HG03378 (cell line): Measurements from ENCODE around the gene SPDYE6.
A peak's percentile ranks its signal among the peaks of the same experiment; 100 is the strongest.
"Not testable (repeated sequence)": the region's sequence is repeated elsewhere in the genome, so short reads cannot be mapped to it uniquely, and the experiment has no call there.

Source experiments
- ATAC-seq: cut with Tn5 transposase; IDR thresholded peaks from one replicate; pipeline ENCODE4 v1.9.1; 2021; ENCODE audit warnings: mild to moderate bottlenecking, moderate library complexity; ENCODE audit not compliant: unreplicated experiment

The SPDYE6 gene

DNA sequence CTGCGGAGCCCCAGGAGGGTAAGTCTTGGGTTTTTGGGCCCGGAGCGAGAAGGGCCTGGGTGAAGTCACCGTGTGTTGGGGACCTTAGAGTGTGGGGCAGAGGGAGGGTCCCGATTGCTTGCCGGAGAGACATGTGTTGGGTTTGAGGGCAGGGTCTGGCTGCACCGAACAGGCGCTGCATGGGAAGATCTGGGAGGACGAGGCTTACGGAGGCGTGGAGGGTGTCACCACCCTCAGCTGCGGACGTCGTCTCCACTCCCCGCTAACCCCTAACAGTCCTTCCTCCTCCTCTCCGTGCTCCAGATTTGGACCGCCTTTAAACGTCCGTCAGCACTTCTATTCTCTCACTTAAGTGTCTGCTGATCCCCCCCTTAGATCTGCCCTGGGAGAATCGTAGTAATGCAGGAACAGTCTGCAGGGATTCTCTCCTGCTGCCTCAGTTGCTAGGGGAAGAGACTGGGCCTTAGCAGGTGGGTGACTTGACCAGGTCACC, 8.2 kb upstream of the SPDYE6 start:
- not testable (repeated sequence) for ATAC-seq

DNA sequence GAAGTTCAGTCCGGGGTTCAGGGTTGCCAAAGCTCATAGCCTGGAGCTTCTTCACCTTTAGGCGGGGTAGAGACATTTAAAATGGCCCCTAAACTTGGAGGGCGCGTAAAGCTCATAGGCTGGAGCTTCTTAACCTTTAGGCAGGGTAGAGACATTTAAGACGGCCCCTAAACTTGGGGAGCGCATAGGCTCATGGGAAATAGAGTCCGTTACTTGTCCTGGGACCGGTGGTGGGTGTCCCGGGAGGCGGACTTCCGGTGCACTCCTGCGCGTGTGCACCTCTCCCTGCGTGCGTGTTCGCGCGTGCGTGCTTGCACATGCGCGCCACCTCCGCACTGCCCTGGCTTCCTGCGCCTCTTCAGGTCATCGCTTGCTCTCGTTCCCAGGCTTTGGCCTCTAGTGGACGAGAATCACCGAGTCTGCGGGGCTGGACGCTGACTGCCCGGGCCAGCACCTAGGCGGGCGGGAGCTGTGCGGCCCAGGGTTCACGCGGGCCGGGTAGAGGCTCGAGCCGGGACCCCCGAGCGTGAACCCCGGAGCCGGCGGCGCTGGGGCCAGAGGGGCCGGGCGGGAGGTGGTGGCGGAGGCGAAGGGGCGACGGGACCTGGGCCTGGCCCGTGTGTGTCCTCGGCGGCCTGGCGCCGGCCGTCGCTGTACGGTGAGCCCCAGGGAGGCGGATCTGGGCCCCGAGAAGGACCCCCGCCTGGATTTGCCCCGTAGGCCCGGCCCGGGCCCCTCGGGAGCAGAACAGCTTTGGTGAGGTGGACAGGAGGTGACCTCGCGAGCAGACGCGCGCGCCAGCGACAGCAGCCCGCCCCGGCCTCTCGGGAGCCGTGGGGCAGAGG, 7.5 kb upstream of the SPDYE6 start:
- ATAC-seq, result peak; percentile 99

DNA sequence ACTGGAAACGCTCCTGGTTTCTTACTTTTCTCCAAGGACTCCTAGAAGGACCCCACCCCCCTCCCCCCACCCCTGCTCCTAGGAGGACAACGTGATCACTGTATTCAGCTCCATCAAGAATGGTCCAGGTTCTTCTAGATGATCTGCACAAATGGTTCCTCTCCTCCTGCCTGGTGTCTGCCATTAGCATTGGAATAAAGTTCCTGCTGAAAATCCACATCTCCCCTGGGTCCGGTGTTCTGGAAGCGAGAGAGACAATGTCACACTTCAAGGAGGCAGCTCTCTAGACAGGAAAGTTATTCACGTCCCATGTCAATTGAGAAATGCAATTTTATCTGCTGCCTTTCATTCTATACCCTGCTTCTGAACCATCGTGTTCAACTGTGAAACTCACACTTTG, 9.3 kb downstream of the SPDYE6 start:
- ATAC-seq, result not testable (repeated sequence)

DNA sequence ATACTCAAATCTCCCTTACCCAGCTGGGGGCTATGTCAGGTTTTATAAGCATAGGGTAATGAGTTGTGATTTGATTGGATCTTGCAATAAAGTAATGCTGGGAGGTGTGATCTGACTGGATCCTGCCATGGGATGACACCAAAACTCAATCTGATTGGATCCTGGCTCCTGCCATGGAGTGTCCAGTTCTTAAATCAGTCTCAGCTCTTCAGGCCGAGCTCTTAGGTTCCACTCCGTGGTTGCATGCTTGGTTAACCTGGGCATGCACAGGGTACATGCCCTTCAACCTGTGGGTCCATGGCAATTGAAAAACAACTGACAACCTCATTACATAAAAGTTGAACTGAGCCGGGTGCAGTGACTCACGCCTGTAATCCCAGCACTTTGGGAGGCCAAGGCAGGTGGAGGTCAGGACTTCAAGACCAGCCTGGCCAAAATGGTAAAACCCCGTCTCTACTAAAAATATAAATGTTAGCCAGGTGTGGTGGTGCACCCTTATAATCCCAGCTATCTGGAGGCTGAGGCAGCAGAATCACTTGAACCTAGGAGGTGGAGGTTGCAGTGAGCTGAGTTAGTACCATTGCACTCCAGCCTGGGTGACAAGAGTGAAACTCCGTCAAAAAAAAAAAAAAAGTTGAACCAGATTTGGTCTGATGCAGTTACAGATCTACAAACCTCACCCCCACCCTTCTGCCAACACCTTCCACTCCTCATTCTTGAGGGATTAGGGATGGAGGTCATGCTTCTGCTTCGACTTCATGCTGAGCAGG, 15.5 kb downstream of the SPDYE6 start:
- not testable (repeated sequence) for ATAC-seq

DNA sequence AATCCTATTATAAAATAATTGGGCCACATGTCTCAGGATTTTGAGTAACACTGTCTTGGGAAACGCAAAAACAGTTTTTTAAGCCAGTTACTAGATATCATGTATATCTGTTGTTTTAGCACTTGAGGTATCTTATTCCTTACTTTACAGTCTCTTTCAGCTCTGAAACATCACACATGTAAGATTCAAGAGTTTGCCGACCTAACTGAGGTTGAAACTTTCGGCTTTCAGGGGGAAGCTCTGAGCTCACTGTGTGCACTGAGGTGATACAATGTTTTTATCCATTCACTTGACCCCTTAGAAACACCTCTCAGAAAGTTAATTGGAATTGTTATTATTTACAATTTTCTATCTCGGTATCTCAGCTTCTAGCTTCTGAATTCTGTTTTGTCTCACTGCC, 18.8 kb downstream of the SPDYE6 start:
- not testable (repeated sequence) for ATAC-seq

DNA sequence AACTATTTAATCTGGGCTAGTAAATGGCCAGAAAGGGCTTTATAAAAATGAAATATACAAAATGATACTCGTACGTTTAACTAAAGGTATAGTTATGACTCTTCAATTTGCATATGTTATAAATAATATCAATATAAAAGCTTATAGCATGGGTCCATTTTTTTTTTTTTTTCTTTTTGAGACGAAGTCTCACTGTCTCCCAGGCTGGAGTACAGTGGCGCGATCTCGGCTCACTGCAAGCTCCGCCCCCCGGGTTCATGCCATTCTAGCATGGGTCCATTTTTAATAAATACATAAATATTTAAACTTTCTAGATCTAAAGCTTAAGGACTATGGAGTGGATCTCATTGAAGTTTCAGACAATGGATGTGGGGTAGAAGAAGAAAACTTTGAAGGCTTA, 19.2 kb downstream of the SPDYE6 start:
- ATAC-seq, result not testable (repeated sequence)

DNA sequence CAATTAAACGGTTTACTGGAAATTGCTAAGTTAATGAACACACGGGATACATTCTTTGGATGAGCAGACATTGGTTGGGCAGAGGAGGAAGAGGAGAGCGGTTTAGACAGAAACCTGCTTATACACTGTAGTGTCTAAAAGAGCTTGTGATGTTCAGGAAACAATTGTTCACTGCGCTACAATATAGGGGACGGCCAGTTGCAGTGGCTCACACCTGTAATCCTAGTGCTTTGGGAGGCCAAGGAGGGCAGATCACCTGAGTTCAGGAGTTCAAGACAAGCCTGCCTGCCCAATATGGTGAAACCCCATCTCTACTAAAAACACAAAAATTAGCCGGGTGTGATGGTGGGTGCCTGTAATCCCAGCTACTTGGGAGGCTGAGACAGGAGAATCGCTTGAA, 20.7 kb downstream of the SPDYE6 start:
- not testable (repeated sequence) for ATAC-seq

DNA sequence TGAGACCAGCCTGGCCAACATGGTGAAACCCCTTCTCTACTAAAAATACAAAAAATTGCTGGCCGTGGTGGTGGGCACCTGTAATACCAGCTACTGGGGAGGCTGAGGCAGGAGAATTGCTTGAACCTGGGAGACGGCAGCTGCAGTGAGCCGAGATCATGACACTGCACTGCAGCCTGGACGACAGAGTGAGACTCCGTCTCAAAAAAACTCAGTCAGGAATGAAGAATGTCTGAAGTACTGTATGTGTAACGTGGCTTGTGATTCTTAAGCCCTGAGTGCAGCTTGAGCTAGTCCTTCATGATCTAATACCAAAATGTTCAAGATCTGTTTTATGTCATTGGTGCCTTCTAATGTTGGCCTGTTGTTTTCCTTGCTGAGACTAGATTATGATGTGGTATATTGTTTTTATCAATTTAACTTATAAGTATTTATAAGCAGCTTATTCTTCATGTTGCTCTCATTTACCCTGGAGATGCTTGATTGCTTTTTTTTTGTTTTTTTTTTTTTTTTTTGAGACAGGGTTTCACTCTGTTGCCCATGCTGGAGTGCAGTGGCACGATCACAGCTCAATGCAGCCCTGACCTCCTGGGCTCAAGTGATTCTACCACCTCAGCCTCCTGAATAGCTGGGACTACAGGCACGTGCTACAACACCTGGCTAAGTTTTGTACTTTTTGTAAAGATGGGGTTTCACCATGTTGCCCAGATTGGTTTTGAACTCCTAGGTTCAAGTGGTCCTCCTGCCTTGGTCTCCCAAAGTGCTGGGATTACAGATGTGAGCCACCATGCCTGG, 25.4 kb downstream of the SPDYE6 start:
- ATAC-seq, result not testable (repeated sequence)

DNA sequence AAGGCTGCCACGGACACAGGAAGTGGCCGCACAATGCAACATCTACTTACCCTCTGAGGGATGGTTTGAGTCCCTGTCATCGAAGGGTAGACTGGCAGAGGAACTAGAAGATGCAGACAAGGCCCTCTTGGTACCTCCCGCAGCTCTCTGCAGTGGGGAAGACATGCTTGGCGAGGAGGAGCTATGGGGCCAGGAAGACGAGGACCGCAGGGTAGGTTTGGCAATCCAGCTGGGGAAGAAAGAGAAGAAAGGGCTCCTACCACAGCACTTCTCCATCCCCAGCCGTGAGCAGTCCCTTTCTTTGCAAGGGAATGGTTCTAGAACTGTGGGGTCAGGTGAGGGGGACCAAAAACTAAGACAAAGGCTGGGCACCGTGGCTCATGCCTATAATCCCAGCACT, 26.9 kb downstream of the SPDYE6 start:
- not testable (repeated sequence) for ATAC-seq

DNA sequence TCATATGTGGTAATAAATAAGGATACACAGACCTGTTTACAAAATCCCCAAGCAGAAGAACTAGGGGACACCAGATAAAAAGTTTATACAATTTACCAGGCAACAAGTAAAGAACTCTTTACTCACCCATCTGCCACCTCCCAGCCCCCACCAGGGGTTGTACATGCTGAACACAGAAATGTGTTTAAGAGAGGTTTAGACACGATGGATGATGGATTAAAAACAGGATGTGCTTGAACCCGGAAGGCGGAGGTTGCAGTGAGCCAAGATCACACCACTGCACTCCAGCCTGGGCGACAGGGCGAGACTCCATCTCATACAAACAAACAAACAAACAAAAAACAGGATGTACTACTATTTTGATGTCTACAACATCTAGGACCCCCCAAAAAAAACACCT, 27.4 kb downstream of the SPDYE6 start:
- ATAC-seq, result not testable (repeated sequence)

DNA sequence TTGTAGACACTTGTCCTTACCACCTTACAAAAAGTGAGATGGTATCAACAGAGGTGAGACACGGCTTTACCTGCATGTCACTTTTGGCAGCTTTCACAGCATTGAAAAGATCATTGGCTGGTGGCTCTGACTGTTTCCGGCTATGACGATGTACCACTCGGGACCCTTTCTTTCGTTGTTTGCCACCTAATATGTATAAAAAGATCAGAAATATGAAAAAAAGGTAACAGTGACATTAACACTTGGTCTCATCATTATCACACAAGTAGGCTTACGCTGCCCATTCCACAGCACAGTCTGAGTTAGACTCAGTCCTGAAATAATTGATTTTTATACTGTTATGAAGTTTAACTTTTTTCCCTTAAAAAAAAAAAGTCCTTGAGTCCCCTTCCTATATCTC, 29.1 kb downstream of the SPDYE6 start:
- not testable (repeated sequence) for ATAC-seq

DNA sequence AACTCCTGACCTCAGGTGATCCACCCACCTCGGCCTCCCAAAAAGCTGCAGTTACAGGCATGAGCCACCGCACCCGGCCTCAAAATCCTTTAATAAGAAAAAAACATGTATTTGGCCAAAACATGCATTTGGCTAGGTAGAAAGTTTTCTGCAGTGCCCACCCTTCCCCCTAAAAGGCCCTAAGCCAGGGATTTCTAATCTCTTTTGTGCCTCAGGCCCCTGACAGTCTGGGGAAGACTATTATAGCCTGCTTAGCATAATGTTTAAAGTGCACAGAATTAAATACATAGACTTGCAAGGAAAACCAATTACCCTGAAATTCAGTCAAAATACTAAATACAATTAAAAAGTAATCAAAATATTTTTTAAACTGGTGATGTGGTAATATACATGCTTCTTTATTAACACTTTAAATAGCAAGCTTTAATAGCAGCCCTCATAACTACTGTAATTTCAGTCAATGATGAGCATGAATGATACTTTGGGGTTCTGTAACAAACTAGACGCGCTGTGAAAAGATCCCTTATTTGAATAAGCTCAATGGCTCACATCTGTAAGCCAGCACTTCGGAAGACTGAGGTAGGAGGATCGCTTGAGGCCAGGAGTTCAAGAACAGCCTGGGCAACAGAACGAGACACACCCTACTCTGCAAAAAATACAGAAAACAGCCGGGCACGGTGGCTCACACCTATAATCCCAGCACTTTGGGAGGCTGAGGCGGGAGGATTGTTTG, 29.9 kb downstream of the SPDYE6 start:
- no peak for ATAC-seq

DNA sequence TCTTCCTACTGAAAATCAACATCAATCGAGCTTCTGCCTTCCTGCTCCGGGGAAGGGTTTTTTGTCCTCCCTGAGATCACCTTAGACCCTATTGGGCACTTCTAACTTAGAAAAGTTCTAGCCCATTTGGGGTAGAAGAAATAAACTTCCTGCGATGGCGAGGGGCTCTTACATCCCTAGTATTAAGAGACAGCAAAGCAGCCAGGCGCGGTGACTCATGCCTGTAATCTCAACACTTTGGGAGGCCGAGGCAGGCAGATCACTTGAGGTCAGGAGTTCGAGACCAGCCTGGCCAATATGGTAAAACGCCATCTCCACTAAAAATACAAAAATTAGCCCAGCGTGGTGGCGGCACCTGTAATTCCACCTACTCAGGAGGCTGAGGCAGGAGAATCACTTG, 31.1 kb downstream of the SPDYE6 start:
- not testable (repeated sequence) for ATAC-seq

DNA sequence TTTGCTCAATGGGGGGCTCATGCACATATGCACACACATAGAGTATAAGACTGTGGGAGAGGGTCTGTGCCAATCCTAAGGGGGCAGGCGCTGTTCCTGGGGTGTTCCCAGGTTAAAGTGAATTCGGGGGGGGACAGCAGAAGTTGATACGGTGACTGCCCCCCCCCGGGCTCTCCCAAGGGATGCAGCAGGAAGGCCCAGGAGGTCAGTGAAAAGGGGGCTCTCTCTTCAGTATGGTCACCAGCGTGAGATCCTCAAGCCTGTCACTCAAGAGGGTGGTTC, 32.4 kb downstream of the SPDYE6 start:
- no peak for ATAC-seq

DNA sequence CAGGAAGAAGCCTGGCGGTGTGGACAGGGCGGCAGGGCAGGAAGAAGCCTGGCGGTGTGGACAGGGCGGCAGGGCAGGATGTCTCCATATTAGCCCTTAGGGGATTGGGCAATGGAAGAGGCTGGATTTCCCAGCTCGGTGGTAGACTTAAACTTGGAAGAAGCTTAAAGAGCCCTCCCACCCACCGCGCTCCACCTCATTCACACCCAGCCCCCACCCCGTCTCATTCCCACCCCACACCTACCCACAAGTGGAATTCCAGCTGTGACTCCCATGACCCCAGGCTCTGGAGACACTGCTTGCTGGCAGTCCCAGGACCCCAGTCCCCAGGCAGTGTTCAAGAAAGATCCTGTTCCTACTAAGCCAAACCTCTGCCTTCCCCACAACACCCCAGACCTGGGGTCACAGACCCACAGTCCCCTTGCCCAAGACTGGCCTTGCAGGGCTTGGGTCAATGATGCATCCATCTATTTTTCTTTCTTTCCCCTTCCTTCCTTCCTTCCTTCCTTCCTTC, 34.0 kb downstream of the SPDYE6 start:
- ATAC-seq, result no peak

DNA sequence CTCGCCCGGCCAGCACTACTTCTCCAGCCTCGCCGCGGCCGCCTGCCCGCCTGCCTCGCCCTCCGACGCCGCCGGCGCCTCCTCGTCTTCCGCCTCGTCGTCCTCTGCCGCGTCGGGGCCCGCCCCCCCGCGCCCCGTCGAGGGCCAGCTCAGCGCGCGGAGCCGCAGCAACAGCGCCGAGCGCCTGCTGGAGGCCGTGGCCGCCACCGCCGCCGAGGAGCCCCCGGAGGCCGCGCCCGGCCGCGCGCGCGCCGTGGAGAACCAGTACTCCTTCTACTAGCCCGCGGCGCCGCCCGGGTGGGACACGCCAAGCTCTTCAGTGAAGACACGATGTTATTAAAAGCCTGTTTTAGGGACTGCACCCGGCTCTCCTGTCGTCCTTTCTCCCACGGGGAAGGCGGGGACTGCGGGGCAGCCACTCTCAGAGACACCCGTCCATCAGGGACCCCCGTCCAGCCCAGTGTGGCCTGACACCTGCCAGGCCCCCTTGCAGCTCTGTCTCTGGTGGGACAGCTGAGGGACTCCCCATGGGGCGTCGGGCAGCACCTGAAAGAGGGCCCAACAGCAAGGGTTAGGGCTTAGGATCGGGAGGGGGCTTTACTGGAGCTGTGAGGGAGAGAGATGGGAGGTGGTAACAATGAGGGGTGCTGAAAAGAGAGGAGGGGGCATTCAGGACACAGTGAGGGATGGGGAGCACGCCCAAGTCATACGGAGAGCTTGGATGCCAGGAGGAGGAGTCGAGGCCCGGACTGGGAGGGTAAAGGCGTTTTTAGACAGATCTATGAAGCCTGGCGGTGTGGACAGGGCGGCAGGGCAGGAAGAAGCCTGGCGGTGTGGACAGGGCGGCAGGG, 34.7 kb downstream of the SPDYE6 start:
- no peak for ATAC-seq

DNA sequence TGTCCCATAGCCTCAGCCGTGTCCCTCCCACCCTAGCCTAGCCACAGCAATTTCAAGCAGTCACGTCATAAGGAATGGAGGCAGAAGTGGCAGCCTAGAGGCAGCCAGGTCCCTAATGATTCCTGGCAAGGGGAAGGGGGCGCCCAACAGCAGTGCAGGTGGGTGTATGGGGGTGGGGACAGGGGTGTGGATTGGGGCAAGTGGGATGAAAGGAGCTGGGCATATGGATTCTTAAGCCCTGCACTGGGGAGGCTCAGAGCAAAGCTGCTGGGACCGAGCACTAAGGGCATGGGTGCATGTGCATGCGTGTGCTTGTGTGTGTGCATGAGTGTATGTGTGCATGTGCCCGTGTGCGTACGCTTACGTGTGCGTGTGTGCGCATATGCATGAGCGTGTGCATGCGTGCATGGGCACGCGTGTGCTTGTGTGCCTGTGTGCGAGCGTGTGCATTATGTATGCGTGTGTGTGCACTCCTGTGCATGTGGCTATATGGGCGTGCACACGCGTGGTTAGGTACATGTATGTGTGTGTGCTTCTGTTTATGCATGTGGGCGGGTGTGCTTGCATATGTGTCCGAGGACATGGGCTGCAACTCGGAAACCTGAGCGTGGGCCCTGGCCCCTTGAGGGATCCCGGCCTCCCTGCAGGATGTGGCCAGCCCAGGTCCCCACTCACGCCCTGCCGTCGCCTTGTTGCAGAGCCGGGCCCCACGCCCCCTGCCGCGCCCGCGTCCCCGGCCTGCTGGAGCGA, 35.5 kb downstream of the SPDYE6 start:
- no peak for ATAC-seq

DNA sequence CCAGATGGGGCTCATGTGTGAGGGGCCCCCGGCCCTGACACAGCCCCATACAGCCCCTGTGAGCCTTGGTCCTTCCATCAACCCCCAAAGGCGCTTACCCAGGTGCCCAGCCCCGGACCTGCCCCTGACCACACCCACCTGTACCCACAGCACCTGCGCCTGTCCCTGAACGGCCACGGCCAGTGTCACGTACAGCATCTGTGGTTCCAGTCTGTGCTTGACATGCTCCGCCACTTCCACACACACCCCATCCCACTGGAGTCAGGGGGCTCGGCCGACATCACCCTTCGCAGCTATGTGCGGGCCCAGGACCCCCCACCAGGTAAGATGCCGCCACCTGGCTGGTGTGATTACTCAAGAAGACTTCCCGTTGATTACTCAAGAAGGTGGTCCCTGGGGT, 36.1 kb downstream of the SPDYE6 start:
- ATAC-seq, result no peak

DNA sequence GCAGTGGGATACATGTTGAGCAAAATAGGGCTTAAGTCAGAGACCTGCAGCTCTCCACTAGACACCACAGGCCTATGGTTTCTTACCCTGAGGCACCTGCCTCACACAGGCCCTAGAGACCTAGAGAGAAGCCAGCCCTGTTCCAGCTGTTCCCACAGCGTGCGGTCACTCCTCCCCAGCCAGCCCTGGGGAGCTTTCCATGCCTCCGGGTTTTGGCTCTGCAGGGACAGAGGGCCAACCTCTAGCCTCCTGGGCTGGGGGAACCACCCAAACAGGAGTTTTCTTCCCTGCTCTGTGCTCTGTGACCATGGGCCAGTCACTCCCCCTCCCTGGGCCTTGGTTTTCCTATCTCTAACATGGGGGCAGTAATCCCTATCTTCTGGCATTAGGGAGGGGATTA, 36.6 kb downstream of the SPDYE6 start:
- no peak for ATAC-seq
